Keratinocyte (primary cell): ENCODE data around the gene MRPL24. TPM values are rescaled to one million over a fixed set of nuclear protein-coding genes. Genes with fewer than 3 reads are reported as not detected.

Experiments used
- DNase-seq: peaks from one replicate; pipeline ENCODE4 v3.0.0-alpha.2; 2011; ENCODE audit warnings: low read depth, missing footprints, low spot score
- FAIRE-seq: peaks from 2 replicates; lab custom pipeline; 2011; peaks lifted over from hg19 to GRCh38; lab: Jason Lieb, UNC
- H2AFZ ChIP-seq: 2 replicates; pipeline ENCODE4 v1.6.0; 2012; ENCODE audit warnings: low read length, control low read depth, inconsistent platforms; ENCODE audit not compliant: control insufficient read depth
- H3K27ac ChIP-seq: 2 replicates; pipeline ENCODE4 v1.5.1; 2011; ENCODE audit warnings: low read length; ENCODE audit not compliant: control insufficient read depth, insufficient read depth
- H3K27me3 ChIP-seq: 3 replicates; pipeline ENCODE4 v1.6.0; 2011; ENCODE audit warnings: low read length; ENCODE audit not compliant: control insufficient read depth, insufficient read depth; ENCODE audit errors: extremely low read depth
- H3K36me3 ChIP-seq, 2 experiments: 2 replicates in 1 of 2; 3 replicates in 1 of 2; pipeline ENCODE4 v1.5.1; 2011; ENCODE audit warnings: low read length in 2 of 2, mild to moderate bottlenecking in 1 of 2; ENCODE audit not compliant: control insufficient read depth in 2 of 2, insufficient read depth in 2 of 2; ENCODE audit errors: extremely low read depth in 1 of 2
- H3K4me1 ChIP-seq: 3 replicates; pipeline ENCODE4 v1.5.1; 2011; ENCODE audit warnings: low read length; ENCODE audit not compliant: control insufficient read depth, insufficient read depth; ENCODE audit errors: extremely low read depth
- H3K4me2 ChIP-seq: 3 replicates; pipeline ENCODE4 v1.6.0; 2011; ENCODE audit warnings: low read depth, low read length; ENCODE audit not compliant: control insufficient read depth, insufficient read depth; ENCODE audit errors: extremely low read depth
- H3K4me3 ChIP-seq, 3 experiments: fragments of 200-600 bp in 1 of 3; sonication (generic) in 1 of 3; 2 replicates in 2 of 3; 3 replicates in 1 of 3; pipeline ENCODE4 v1.5.1; 2011 to 2016; ENCODE audit warnings: low read length in 3 of 3, mild to moderate bottlenecking in 3 of 3, control low read depth in 2 of 3, inconsistent platforms in 1 of 3, low read depth in 1 of 3, mixed read lengths in 1 of 3, mixed run types in 1 of 3, moderate library complexity in 1 of 3; ENCODE audit not compliant: control insufficient read depth in 2 of 3, insufficient read depth in 2 of 3; ENCODE audit errors: extremely low read depth in 1 of 3
- H3K79me2 ChIP-seq: 2 replicates; pipeline ENCODE4 v1.6.0; 2012; ENCODE audit warnings: low read length; ENCODE audit not compliant: control insufficient read depth, insufficient read depth
- H3K9ac ChIP-seq: 3 replicates; pipeline ENCODE4 v1.6.0; 2011; ENCODE audit warnings: low read length; ENCODE audit not compliant: control insufficient read depth, insufficient read depth; ENCODE audit errors: extremely low read depth
- H3K9me1 ChIP-seq: 3 replicates; pipeline ENCODE4 v1.6.0; 2011; ENCODE audit warnings: low read length; ENCODE audit not compliant: control insufficient read depth, insufficient read depth; ENCODE audit errors: extremely low read depth
- H3K9me3 ChIP-seq: 2 replicates; pipeline ENCODE4 v1.5.1; 2012; ENCODE audit warnings: low read depth, low read length; ENCODE audit not compliant: control insufficient read depth
- H4K20me1 ChIP-seq: 3 replicates; pipeline ENCODE4 v1.6.0; 2011; ENCODE audit warnings: low read length; ENCODE audit not compliant: control insufficient read depth, insufficient read depth; ENCODE audit errors: extremely low read depth
- EZH2 ChIP-seq: IDR thresholded peaks from one replicate; pipeline ENCODE4 v1.6.1; 2012; ENCODE audit warnings: inconsistent platforms, mild to moderate bottlenecking, low read length, moderate library complexity
- dilution Hi-C: fragments of 300-500 bp; cut with MboI; formaldehyde crosslinking; loops from one replicate; pipeline ENCODE4 v1.7.0; 2020; ENCODE audit warnings: low sequenced_read_pairs; ENCODE audit not compliant: extremely low pct_ligation_motif_present
- polyA plus RNA-seq, 5 experiments: library from polyadenylated mRNA; depleted of rRNA in 3 of 5; stranded (reverse) in 3 of 5; stranded (forward) in 1 of 5; unstranded in 1 of 5; fragments of >200 nt; gene quantifications; 1 replicate in 1 of 5; 2 replicates in 3 of 5; 3 replicates in 1 of 5; pipeline versions ENCODE4 v1.2.1 to v1.2.3, GENCODE V29; 2011 to 2012; ENCODE audit warnings: missing spikeins in 2 of 5, low read depth in 1 of 5, low replicate concordance in 1 of 5
- TF ChIP-seq, protein P1 (sequence below), 3 experiments: IDR thresholded peaks in 1 of 3; conservative IDR thresholded peaks in 1 of 3; optimal IDR thresholded peaks in 1 of 3; 2 replicates in 2 of 3; 3 replicates in 1 of 3; pipeline versions ENCODE3 to v1.5.1; 2011; ENCODE audit warnings: low read length in 3 of 3, mild to moderate bottlenecking in 3 of 3, moderate library complexity in 2 of 3, control low read depth in 1 of 3, inconsistent platforms in 1 of 3; ENCODE audit not compliant: insufficient read depth in 2 of 3; ENCODE audit errors: extremely low read depth in 1 of 3

The MRPL24 gene
- polyA plus RNA-seq, 1 donor (not counting 4 experiments of a cell fraction or from before 2014, with no cell fraction given), result 157 TPM

DNA sequence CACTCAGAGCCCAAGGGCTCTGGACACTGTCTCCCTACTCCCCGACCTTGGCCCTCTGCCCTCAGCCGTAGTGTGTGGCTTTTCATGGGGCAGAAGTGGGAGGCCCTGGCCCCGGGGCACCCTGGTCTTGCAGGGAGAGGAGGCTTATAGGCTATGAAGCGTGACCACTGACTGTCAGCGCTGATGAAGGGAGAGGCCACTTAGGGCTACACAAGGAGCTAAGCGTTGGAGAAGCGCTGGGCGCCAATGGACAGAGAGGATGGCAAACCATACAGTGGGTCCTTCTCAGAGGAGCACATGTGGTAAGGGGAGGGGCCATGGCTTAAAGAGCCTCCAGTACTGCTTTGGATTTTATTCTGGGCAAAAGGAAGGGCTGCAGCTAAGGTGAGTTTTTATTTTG, 43.4 kb downstream of the MRPL24 start:
- Histone ChIP-seq H3K27me3 (no peaks in the 10 kb centered on the region), H3K36me3 (no peaks in the 10 kb centered on the region), H3K4me2 (no peak overlapping the region), H2AFZ (no peak overlapping the region), H4K20me1 (no peaks in the 10 kb centered on the region), H3K4me3 (no peak overlapping the region), H3K9ac (no peak overlapping the region), H3K9me1 (no peaks in the 10 kb centered on the region), H3K9me3 (no peaks in the 10 kb centered on the region), H3K4me1 (peaks cover 18% of the 10 kb centered on the region), H3K79me2 (no peaks in the 10 kb centered on the region), H3K27ac (no peak overlapping the region)
- dilution Hi-C loops, result no loop called here
- FAIRE-seq (no peak), DNase-seq (no peak)
- no peak for TF ChIP-seq EZH2
- TF ChIP-seq, protein P1, sequence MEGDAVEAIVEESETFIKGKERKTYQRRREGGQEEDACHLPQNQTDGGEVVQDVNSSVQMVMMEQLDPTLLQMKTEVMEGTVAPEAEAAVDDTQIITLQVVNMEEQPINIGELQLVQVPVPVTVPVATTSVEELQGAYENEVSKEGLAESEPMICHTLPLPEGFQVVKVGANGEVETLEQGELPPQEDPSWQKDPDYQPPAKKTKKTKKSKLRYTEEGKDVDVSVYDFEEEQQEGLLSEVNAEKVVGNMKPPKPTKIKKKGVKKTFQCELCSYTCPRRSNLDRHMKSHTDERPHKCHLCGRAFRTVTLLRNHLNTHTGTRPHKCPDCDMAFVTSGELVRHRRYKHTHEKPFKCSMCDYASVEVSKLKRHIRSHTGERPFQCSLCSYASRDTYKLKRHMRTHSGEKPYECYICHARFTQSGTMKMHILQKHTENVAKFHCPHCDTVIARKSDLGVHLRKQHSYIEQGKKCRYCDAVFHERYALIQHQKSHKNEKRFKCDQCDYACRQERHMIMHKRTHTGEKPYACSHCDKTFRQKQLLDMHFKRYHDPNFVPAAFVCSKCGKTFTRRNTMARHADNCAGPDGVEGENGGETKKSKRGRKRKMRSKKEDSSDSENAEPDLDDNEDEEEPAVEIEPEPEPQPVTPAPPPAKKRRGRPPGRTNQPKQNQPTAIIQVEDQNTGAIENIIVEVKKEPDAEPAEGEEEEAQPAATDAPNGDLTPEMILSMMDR (optimal IDR thresholded peaks at IDR 0.05 in 1 of 3, IDR thresholded peaks at IDR 0.05 in 1 of 3, conservative IDR thresholded peaks at IDR 0.05 in 1 of 3; ENCODE audit: extremely low read depth in 1 of 3, insufficient read depth in 2 of 3, low read length in 3 of 3), result no peak

DNA sequence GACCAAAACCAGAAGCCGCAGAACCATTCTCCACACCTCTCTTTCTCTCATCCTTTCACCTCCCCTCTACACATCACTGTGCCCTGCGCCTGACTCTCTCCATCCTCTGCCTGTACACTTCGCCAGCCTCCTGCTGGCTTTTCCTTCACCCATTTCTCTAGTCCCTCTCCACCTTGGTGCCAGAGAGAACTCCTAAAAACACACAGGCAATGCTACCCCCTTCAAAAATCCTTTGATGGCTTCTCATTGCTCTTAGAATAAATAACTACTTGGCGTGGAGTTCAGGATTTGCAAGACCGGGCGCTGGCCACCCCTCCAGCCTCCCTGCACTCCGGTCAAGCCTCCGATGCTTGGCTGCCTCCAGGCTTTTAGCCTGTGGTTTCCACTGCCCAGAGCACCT, 44.1 kb downstream of the MRPL24 start:
- dilution Hi-C loops, result no loop called here
- Histone ChIP-seq H3K9ac (no peak overlapping the region), H3K36me3 (no peaks in the 10 kb centered on the region), H3K4me2 (no peak overlapping the region), H3K9me1 (no peaks in the 10 kb centered on the region), H3K79me2 (no peaks in the 10 kb centered on the region), H3K4me1 (peaks cover 25% of the 10 kb centered on the region), H3K27ac (no peak overlapping the region), H3K9me3 (no peaks in the 10 kb centered on the region), H4K20me1 (no peaks in the 10 kb centered on the region), H3K4me3 (no peak overlapping the region), H2AFZ (no peak overlapping the region), H3K27me3 (no peaks in the 10 kb centered on the region)
- DNase-seq, result no peak
- TF ChIP-seq EZH2, result no peak
- FAIRE-seq, result no peak

DNA sequence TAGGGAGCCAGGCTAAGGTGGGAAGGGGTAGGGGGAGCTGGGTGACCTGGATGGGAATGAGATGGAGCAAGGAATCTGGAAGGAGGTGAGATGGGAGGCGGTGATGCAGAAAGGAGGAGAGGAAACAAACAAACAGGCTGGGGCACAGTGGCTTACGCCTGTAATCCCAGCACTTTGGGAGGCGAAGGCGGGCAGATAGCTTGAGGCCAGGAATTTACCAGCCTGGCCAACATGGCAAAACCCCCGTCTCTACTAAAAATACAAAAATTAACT, 46.3 kb downstream of the MRPL24 start:
- Histone ChIP-seq H3K79me2 (no peaks in the 10 kb centered on the region), H3K4me2 (no peak overlapping the region), H3K9ac (no peak overlapping the region), H4K20me1 (no peaks in the 10 kb centered on the region), H3K27me3 (no peaks in the 10 kb centered on the region), H3K4me3 (no peak overlapping the region), H3K9me1 (no peaks in the 10 kb centered on the region), H3K4me1 (peaks cover 41% of the 10 kb centered on the region), H3K27ac (no peak overlapping the region), H3K9me3 (no peaks in the 10 kb centered on the region), H2AFZ (no peak overlapping the region), H3K36me3 (no peaks in the 10 kb centered on the region)
- FAIRE-seq (no peak), DNase-seq (no peak)
- dilution Hi-C loops, result no loop called here
- TF ChIP-seq, protein P1 (optimal IDR thresholded peaks at IDR 0.05 in 1 of 3, IDR thresholded peaks at IDR 0.05 in 1 of 3, conservative IDR thresholded peaks at IDR 0.05 in 1 of 3; ENCODE audit: extremely low read depth in 1 of 3, insufficient read depth in 2 of 3, low read length in 3 of 3), result no peak
- no peak for TF ChIP-seq EZH2
